ENCODE measurements around the gene SALL1.

The SALL1 gene

DNA sequence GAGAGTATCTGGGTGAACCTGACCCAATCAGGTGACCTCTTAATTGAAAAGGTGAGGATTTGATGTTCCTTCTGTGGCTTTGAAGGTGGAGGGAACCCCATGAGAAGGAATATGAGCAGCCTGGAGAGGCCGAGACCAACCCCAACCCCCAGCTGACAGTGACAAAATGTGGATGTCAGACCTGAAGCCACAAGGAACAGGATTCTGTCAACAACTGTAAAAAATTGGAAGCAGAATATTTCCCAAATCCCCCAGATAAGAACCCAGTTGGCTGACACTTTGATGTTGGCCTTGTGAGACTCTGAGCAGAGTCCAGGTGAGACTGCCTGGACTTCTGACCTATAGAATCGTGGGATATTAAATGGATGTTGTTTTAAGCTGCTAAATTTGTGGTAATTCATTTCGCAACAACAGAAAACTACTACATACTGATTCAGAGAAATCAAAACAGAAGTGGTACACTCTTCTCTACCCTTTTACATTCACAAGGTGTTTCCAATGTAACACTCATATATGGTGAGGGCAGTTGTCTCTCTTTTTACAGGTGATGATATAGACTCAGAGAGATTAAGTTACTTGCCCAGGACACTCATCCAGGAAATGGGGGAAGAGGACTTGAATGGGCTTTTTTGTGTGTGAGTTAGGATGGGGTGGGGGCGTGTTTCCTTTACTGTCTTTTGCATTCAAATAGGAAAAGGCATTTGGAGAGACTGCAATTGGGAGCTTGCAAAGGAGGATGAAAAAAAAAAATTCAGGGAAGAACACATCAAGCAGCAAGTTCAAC lies 29.8 kb upstream of the SALL1 start:
- no peak for DNase-seq (ENCODE audit: extremely low read depth, low read depth)
- TF ChIP-seq, protein P1, sequence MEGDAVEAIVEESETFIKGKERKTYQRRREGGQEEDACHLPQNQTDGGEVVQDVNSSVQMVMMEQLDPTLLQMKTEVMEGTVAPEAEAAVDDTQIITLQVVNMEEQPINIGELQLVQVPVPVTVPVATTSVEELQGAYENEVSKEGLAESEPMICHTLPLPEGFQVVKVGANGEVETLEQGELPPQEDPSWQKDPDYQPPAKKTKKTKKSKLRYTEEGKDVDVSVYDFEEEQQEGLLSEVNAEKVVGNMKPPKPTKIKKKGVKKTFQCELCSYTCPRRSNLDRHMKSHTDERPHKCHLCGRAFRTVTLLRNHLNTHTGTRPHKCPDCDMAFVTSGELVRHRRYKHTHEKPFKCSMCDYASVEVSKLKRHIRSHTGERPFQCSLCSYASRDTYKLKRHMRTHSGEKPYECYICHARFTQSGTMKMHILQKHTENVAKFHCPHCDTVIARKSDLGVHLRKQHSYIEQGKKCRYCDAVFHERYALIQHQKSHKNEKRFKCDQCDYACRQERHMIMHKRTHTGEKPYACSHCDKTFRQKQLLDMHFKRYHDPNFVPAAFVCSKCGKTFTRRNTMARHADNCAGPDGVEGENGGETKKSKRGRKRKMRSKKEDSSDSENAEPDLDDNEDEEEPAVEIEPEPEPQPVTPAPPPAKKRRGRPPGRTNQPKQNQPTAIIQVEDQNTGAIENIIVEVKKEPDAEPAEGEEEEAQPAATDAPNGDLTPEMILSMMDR (IDR thresholded peaks at IDR 0.05; ENCODE audit: low read depth, low read length, missing control alignments) = no peak
- no peak overlapping the region for H3K4me3 ChIP-seq (replicated peaks; ENCODE audit: low read depth, low read length)

DNA sequence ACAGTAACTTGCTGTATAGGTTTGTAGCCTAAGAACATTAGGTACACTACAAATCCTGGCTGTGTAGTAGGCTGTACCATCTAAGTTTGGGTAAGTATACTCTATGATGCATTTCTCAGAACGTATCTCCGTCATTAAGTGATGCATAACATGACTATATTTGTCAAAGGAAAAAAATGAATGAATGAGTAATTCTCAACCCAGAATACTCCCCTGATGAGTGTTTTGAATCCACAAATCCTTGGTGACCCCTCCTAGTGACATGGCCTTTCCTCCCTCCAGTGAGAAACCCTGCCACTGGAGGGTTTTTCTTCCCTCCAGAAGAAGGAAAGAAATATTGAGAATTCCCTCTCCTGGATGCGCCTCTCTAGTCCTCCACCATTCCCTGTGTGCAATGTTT lies 24.0 kb upstream of the SALL1 start:
- TF ChIP-seq, protein P1 (IDR thresholded peaks at IDR 0.05; ENCODE audit: low read depth, low read length, missing control alignments) = no peak
- no peak for DNase-seq (ENCODE audit: extremely low read depth, low read depth)
- H3K4me3 ChIP-seq (replicated peaks; ENCODE audit: low read depth, low read length) = no peak overlapping the region

DNA sequence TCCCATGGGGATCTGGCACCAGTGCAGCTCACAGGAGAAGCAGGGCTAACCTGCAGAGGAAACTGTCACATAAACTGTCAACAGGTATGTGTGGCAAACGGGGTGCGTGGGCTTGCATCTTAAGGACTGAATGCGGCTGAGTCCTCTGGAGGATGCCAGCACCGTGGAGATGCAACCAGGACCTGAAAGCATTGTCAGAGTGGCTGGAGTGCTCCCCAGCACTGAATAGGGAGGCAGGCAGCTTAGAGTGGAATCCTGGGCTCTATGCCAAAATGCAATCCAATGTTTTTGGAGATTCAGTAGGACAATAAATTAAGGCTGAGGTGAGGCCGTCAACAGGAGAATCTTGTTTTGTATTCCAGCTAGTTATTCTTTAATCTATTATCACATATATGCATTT lies 21.3 kb upstream of the SALL1 start:
- DNase-seq (ENCODE audit: extremely low read depth, low read depth) = no peak
- TF ChIP-seq, protein P1 (IDR thresholded peaks at IDR 0.05; ENCODE audit: low read depth, low read length, missing control alignments) = no peak
- H3K4me3 ChIP-seq (replicated peaks; ENCODE audit: low read depth, low read length) = no peak overlapping the region

DNA sequence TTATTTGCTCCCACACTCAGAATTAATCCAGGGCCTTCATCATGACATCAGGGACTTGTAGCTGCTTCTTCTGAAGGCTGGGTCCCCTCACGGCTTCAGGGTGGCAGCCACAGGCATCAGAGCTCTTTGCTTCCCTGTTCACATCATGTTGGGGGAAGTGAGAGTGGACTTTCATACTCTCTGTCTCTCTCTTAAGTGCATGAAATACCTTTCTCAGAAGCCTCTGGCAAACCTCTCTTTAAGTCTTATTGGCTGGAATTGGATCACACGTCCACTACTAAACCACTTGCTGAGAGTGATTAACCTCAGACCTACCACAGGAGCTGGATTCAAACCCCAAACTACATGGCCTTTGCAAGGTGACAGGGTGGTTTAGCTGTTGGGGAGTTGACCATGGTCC lies 17.7 kb upstream of the SALL1 start:
- H3K4me3 ChIP-seq (replicated peaks; ENCODE audit: low read depth, low read length) = no peak overlapping the region
- TF ChIP-seq, protein P1 (IDR thresholded peaks at IDR 0.05; ENCODE audit: low read depth, low read length, missing control alignments) = no peak
- no peak for DNase-seq (ENCODE audit: extremely low read depth, low read depth)

DNA sequence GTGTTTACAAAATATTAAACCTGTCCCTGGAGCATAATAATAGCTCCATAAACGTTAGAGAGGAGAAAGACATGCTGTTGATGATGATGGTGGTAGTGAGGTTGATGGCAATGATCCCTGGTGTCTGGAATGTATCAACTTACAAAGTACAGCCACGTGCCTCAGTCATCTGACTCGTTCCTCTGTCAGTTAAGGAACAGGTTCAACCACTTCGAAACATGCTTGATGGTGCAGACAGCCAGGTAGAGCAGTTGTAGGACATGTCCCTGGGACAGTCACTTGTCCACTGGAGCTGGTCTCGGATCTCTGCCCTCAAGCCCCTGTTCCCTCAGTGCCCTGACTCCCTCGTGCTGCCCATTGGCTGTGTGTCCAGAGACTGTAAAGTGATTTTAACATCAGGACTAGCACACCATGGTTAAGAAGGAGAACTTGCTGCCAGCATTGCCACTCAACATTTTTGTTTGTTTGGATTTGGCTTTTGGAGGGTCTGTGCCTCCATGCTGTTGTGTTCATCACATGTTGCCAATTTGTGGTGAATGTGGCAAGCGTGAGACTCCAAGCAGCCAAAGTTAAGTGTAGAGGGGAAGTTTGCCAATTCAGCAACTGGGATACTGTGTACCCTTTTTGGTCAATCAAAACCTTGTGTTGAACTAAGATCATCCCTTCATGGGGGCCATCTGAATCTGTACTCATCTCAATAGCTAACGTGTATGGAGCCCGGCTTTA lies 16.3 kb upstream of the SALL1 start:
- DNase-seq (ENCODE audit: extremely low read depth, low read depth) = no peak
- TF ChIP-seq, protein P1 (IDR thresholded peaks at IDR 0.05; ENCODE audit: low read depth, low read length, missing control alignments) = no peak
- no peak overlapping the region for H3K4me3 ChIP-seq (replicated peaks; ENCODE audit: low read depth, low read length)

DNA sequence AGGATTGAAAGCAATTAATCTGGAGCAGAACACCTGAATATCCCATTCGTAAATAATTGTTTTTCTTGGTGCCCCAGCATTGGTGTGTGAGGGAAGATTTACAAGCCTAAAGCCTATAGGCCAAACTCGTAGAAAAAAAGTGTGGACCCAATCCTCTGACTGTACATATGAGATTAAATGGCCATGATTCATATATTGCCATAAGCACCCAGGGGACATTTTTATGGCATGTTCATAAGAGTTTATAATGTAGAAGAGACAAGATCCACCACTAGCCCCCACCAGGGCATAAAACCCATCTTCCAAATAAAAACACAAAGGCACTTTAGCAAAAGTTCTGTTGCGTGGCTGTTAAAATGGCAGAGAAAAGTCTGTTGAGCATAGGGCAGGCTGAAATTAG lies 15.5 kb upstream of the SALL1 start:
- TF ChIP-seq, protein P1 (IDR thresholded peaks at IDR 0.05; ENCODE audit: low read depth, low read length, missing control alignments) = no peak
- H3K4me3 ChIP-seq (replicated peaks; ENCODE audit: low read depth, low read length) = no peak overlapping the region
- no peak for DNase-seq (ENCODE audit: extremely low read depth, low read depth)

All from HFF-Myc (cell line).